HG03196 (cell line): Measurements from ENCODE around the gene PEX13.
A peak's percentile ranks its signal among the peaks of the same experiment; 100 is the strongest.

Experiments used
- ATAC-seq: cut with Tn5 transposase; IDR thresholded peaks from one replicate; pipeline ENCODE4 v1.9.1; 2021; ENCODE audit not compliant: unreplicated experiment

The PEX13 gene

DNA sequence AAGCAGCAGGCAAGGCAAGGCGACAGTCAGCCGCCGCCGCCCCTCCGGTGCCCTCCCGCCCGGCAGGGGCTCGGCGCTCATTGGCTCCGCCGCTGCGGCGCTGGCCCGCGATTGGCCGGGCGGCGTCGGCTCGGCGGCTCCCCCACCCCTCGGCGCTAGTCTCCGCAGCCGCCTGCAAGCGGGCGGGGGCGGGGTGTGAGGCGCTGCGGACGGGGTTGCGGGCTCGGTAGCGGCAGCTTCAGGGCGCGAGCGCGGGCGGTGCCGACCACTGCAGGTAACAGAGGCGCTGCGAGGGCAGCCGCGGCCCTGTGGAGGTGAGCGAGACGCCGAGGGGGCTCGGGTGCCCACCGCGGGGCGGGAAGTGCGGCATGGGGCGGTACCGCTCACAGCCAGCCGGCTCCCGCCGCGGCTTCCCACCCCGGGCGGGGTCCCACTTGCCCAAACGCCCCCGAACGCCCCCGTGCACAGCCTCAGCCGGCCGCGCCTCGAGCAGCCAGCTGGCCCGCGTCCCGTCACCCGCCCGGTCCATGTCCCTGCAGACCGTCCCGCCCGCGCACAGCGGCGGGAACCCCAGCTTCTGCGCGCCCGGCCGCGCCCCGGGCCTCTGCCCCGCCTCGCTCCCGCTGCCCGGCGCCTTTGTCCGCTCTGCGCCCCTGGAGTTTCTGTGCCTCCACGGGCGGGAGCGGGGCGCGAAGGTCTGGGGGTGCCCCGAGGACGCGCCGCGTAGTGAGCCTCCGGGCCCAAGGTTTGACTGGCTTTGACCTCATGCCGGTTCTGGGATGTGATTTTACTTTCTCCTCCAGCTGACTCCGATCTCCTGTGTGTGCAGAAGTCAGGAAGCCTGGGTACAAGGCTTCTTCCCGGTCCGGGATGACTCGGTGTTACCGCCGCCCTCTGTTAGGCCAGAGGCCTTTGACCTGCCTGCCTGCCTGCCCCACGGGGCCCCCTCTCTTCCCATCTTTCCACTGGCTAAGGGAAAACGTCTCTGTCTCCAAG lies 48.5 kb downstream of the PEX13 start, which contains the start of gene SANBR:
TSS of gene SANBR (plus strand) at position 158 of the 996 bp plus-strand sequence. CDS start 4,480 bp downstream, outside the sequence.
- peak; percentile 96 for ATAC-seq

DNA sequence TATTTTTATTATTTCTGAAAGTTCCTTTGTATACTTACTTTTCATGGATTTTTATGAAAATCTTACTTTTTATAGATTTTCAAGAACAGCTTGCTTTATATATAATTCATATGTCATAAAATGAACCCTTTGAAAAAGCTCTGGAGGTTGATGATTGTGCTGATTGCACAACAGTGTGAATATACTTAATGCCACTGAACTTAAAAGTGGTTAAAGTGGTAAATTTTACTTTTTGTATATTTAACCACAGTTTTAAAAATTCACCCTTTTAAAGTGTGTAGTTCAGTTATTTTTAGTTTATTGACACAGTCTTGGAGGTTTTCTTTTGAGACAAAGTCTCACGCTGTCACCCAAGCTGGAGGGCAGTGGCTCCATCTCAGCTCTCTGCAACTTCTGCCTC lies 56.6 kb downstream of the PEX13 start:
- no peak for ATAC-seq

DNA sequence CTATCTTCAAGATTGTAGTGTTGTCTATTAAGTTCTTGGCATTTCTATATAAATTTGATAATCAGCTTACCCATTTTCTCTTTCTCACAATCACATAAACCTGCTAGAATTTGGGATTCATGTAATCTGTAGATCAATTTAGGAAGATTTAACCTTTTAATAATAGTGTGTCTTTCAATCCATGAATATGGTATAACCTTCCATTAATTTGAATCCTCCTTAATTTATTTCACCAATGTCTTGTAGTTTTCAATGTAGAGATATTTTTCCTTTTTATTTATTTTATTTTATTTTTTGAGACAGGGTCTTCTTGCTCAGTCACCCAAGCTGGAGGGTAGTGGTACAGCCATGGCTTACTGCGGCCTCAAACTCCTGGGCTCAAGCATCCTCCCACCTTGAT lies 68.4 kb downstream of the PEX13 start:
- no peak for ATAC-seq

DNA sequence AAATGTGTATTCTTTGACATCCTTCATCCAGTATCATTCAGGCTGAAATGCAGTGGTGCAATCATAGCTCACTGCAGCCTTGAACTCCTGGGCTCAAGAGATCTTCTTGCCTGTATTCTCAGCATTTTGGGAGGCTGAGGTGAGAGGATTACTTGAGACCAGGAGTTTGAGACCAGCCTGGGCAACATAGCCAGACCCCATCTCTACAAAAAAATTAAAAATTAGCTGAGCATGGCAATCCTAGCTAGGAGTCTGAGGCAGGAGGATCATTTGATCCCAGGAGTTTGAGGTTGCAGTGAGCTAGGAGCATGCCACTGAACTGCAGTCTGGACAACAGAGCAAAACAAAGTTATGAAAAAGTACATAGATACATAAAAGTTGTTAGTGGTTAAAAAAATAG lies 72.3 kb downstream of the PEX13 start:
- ATAC-seq: no peak

DNA sequence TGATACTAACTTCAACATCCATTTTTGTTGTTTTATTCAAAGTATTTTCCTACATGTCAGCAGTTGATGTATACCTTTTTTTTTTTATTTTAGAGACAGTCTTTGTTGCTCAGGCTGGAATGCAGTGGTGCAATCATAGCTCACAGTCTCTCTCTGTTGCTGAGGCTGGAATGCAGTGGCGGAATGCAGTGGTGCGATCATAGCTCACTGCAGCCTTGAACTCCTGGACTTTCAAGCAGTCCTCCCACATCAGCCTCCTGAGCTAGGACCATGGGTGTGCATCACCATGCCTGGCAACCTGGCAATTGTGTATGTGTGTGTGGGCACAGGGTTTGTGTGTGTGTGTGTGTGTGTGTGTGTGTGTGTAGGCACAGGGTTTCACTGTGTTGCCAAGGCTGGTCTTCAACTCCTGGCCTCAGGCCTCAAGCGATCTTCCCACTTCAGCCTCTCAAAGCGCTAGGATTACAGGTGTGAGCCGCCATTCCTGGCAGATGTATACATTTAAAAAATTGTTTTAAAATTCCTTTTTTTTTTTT lies 72.9 kb downstream of the PEX13 start:
- no peak for ATAC-seq

DNA sequence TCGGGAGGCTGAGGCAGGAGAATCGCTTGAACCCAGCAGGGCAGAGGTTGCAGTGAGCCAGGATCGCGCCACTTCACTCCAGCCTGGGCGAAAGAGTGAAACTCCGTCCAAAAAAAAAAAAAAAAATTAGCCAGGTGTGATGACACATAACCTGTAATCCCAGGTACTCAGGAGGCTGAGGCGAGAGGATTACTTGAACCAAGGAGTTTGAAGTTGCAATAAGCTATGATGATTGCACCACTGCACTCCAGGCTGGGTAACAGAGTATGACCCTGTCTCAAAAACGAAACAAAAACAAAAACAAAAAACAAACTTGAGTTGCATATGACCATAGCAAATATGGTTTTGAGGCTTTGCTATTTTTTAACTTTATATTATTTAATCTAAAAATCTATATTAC lies 74.0 kb downstream of the PEX13 start:
- no peak for ATAC-seq

DNA sequence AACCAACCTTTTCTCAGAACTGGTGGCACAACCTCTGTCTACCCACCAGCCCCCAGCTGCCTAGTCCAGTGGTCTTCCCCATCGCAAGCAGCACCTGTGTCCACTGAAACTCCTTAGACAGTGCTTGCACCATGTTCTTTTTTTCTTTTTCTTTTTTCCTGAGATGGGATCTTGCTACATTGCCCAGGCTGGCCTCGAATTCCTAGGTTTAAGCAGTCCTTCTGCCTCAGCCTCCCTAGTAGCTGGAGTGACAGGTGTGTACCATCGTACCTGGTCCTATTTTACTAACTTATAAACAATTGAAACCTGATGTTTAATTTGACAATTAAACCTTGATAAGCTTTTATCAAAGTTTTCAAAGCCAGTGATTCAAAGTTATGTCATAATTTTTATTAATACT lies 78.9 kb downstream of the PEX13 start:
- no peak for ATAC-seq

DNA sequence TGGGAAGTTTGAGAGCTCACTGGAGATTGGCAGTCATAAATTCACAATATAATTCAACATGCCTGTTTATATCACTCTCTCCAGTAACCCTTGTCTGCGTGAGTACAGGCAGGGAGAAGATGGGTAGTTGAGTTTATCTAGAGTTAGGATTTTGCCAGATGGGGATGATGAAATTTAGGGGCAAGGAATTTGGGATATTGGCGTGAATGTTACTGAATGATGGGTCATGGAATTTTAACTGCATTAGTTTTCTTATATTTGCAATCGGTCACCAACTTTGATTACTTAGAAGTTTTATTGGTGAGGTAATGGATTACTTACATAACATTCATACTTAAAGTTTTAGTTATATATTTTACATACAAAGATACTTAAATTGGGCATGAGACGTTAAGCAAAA lies 83.3 kb downstream of the PEX13 start:
- no peak for ATAC-seq
